NB4 (cell line): ENCODE results near the gene PCDHGA8.

Experiments
- MYC ChIP-seq: IDR thresholded peaks from 2 replicates; pipeline ENCODE4 v1.6.1; 2011; ENCODE audit warnings: low read depth, low read length
- POLR2A ChIP-seq: IDR thresholded peaks from 2 replicates; pipeline ENCODE4 v1.6.1; 2011; ENCODE audit warnings: mild to moderate bottlenecking; ENCODE audit not compliant: insufficient read length; ENCODE audit errors: extremely low read depth
- TF ChIP-seq, protein P1 (sequence below): IDR thresholded peaks from one replicate; pipeline ENCODE4 v1.5.1; 2012; ENCODE audit warnings: low read depth, low read length

DNA sequence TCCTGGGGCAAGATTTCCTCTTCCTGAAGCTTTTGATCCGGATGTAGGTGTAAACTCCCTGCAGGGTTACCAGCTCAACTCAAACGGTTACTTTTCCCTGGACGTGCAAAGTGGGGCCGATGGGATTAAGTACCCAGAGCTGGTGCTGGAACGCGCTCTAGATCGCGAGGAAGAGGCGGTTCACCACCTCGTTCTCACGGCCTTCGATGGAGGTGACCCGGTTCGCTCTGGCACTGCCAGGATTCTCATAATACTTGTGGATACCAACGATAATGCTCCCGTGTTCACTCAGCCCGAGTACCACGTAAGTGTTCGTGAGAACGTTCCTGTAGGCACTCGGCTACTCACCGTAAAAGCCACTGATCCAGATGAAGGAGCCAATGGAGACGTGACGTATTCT lies 36.8 kb upstream of the PCDHGA8 start:
- TF ChIP-seq, protein P1, sequence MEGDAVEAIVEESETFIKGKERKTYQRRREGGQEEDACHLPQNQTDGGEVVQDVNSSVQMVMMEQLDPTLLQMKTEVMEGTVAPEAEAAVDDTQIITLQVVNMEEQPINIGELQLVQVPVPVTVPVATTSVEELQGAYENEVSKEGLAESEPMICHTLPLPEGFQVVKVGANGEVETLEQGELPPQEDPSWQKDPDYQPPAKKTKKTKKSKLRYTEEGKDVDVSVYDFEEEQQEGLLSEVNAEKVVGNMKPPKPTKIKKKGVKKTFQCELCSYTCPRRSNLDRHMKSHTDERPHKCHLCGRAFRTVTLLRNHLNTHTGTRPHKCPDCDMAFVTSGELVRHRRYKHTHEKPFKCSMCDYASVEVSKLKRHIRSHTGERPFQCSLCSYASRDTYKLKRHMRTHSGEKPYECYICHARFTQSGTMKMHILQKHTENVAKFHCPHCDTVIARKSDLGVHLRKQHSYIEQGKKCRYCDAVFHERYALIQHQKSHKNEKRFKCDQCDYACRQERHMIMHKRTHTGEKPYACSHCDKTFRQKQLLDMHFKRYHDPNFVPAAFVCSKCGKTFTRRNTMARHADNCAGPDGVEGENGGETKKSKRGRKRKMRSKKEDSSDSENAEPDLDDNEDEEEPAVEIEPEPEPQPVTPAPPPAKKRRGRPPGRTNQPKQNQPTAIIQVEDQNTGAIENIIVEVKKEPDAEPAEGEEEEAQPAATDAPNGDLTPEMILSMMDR = no peak
- TF ChIP-seq POLR2A (no peak), MYC (no peak)
